GM12873 (cell line): ENCODE results near the gene NTRK1.
A peak's percentile ranks its signal among the peaks of the same experiment; 100 is the strongest.

ENCODE experiments used
- TF ChIP-seq, protein P1 (sequence below): IDR thresholded peaks from 2 replicates; pipeline ENCODE4 v1.5.1; 2012; ENCODE audit warnings: low read depth, mild to moderate bottlenecking, moderate library complexity, low read length, control low read depth; ENCODE audit not compliant: insufficient read depth; ENCODE audit errors: missing control alignments

NTRK1 gene

GRCh38 chr1:156927215-156928042 is 66.8 kb downstream of the NTRK1 start:
- TF ChIP-seq, protein P1, sequence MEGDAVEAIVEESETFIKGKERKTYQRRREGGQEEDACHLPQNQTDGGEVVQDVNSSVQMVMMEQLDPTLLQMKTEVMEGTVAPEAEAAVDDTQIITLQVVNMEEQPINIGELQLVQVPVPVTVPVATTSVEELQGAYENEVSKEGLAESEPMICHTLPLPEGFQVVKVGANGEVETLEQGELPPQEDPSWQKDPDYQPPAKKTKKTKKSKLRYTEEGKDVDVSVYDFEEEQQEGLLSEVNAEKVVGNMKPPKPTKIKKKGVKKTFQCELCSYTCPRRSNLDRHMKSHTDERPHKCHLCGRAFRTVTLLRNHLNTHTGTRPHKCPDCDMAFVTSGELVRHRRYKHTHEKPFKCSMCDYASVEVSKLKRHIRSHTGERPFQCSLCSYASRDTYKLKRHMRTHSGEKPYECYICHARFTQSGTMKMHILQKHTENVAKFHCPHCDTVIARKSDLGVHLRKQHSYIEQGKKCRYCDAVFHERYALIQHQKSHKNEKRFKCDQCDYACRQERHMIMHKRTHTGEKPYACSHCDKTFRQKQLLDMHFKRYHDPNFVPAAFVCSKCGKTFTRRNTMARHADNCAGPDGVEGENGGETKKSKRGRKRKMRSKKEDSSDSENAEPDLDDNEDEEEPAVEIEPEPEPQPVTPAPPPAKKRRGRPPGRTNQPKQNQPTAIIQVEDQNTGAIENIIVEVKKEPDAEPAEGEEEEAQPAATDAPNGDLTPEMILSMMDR: peak; percentile 61

DNA sequence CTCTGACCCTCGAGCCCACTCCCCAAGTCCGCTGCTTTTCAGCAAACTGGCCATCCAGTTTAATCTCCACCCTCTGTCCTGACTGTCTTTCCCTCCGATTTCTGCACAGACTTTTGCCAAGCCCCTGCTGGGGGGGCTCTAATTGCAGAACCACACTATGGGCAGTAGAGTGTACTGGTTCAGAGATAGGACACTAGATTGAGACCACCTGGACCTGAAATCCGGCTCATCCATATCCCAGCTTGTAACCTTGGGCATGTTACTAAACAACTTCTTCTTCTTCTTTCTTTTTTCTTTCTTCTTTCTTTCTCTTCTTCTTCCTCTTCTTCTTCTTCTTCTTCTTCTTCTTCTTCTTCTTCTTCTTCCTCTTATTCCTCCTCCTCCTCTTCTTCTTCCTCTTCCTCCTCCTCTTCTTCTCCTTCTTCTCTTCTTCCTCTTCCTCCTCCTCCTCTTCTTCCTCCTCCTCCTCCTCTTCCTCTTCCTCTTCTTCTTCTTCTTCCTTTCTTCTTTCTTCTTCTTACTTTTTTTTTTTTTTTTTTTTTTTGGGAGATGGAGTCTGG is 67.5 kb downstream of the NTRK1 start:
- TF ChIP-seq, protein P1: no peak

DNA sequence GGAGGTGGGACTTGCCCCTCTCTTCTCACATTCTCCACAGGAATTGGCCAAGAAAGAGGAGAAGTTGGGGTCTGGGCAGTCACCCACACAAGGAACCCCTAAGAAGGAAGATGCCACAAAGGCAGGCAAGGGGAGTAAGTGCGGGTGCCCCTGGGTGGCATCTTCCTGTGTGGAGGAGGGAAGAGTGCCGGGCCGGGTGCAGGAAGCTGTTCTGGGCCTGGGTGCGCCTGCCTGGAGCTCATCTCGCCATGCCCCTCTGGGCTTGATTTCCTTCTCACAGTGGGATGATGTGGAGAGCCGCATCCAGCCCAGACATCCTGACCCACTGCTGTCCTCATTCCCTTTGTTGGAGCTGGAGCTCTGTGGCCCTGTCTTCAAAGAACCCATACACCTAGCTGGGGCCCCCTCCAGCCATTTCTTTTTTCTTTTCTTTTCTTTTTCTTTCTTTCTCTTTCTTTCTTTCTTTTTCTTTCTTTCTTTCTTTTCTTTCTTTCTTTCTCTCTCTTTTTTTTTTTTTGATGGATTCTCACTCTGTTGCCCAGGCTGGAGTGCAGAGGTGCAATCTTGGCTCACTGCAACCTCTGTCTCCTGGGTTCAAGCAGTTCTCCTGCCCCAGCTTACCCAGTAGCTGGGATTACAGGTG is 69.1 kb downstream of the NTRK1 start:
- TF ChIP-seq, protein P1: no peak

GRCh38 chr1:156930483-156930882 is 69.8 kb downstream of the NTRK1 start:
- TF ChIP-seq, protein P1: no peak
